Endothelial cell of umbilical vein (primary cell): ENCODE measurements around the gene DDX3X.

Experiments
- EZH2 ChIP-seq: IDR thresholded peaks from 2 replicates; pipeline ENCODE4 v1.6.1; 2012; ENCODE audit warnings: borderline replicate concordance, low read depth, mild to moderate bottlenecking, moderate library complexity, low read length, inconsistent platforms; ENCODE audit not compliant: severe bottlenecking
- GATA2 ChIP-seq: IDR thresholded peaks from 2 replicates; pipeline ENCODE4 v1.7.0; 2011; ENCODE audit warnings: low read depth, mild to moderate bottlenecking, moderate library complexity, mixed read lengths, low read length; ENCODE audit not compliant: insufficient read length, insufficient read depth
- JUN ChIP-seq: IDR thresholded peaks from 2 replicates; pipeline ENCODE4 v1.6.1; 2011; ENCODE audit warnings: borderline replicate concordance, low read depth; ENCODE audit not compliant: insufficient read length, insufficient read depth
- MYC ChIP-seq: IDR thresholded peaks from one replicate; pipeline ENCODE4 v1.6.1; 2011; ENCODE audit warnings: mild to moderate bottlenecking, low read depth, low read length
- POLR2A ChIP-seq: IDR thresholded peaks from 2 replicates; pipeline ENCODE4 v1.6.1; 2012; ENCODE audit warnings: low read depth, mild to moderate bottlenecking, control low read depth, low read length
- POLR2AphosphoS5 ChIP-seq: IDR thresholded peaks from 2 replicates; pipeline ENCODE4 v1.6.1; 2012; ENCODE audit warnings: low read depth, mild to moderate bottlenecking, control low read depth, low read length, moderate library complexity; ENCODE audit not compliant: insufficient read depth
- TF ChIP-seq, protein P1 (sequence below), 2 donors: IDR thresholded peaks; 1 replicate in 1 of 2; 2 replicates in 1 of 2; pipeline ENCODE4 v1.5.1; 2011; ENCODE audit warnings: low read length in 2 of 2, mild to moderate bottlenecking in 2 of 2, moderate library complexity in 2 of 2, control low read depth in 1 of 2, inconsistent platforms in 1 of 2, low read depth in 1 of 2; ENCODE audit not compliant: insufficient read depth in 1 of 2; ENCODE audit errors: extremely low read depth in 1 of 2
- TF ChIP-seq, protein P2 (sequence below): IDR thresholded peaks from 2 replicates; pipeline ENCODE4 v1.6.1; 2011; ENCODE audit not compliant: insufficient read depth, insufficient read length

DNA sequence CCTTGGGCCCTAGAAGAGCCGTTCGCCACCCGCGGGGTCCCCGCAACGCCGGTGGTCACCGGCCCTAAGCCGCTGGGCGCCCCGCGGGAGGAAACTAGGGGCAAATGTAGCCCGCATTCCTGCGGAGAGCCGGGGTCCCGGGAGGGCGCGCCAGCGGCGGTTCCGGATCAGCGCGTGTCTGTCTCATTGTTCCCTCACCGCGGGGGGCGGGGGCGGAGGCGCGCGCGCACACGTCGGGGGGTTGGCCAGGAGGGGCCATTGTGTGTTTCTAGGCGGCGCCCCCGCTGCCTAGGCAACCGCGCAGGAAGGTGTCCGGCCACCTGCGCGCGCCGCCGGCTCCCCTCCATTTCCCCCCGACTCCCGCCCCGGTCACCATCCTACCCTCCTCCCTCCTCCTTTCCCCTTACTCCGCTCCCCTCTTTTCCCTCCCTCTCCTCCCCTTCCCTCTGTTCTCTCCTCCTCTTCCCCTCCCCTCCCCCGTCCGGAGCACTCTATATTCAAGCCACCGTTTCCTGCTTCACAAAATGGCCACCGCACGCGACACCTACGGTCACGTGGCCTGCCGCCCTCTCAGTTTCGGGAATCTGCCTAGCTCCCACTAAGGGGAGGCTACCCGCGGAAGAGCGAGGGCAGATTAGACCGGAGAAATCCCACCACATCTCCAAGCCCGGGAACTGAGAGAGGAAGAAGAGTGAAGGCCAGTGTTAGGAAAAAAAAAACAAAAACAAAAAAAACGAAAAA is 789 bp upstream of the DDX3X start:
- TF ChIP-seq POLR2A (peak; percentile 57), POLR2AphosphoS5 (peak; percentile 66), JUN (no peak), EZH2 (no peak), GATA2 (no peak), MYC (peak; percentile 71)
- TF ChIP-seq, protein P1, sequence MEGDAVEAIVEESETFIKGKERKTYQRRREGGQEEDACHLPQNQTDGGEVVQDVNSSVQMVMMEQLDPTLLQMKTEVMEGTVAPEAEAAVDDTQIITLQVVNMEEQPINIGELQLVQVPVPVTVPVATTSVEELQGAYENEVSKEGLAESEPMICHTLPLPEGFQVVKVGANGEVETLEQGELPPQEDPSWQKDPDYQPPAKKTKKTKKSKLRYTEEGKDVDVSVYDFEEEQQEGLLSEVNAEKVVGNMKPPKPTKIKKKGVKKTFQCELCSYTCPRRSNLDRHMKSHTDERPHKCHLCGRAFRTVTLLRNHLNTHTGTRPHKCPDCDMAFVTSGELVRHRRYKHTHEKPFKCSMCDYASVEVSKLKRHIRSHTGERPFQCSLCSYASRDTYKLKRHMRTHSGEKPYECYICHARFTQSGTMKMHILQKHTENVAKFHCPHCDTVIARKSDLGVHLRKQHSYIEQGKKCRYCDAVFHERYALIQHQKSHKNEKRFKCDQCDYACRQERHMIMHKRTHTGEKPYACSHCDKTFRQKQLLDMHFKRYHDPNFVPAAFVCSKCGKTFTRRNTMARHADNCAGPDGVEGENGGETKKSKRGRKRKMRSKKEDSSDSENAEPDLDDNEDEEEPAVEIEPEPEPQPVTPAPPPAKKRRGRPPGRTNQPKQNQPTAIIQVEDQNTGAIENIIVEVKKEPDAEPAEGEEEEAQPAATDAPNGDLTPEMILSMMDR (IDR thresholded peaks at IDR 0.05; ENCODE audit: extremely low read depth in 1 of 2, insufficient read depth in 1 of 2, low read depth in 1 of 2, low read length in 2 of 2), result no peak
- TF ChIP-seq, protein P2, sequence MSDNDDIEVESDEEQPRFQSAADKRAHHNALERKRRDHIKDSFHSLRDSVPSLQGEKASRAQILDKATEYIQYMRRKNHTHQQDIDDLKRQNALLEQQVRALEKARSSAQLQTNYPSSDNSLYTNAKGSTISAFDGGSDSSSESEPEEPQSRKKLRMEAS, result peak; percentile 88
